Measurements from ENCODE around the gene MEGF9. TPM values are rescaled to one million over a fixed set of nuclear protein-coding genes. Genes with fewer than 3 reads are reported as not detected.

MEGF9 gene
- total and polyA plus RNA-seq, 2 donors (not counting 3 experiments of a cell fraction or from before 2014, with no cell fraction given): 4.0 to 13.0 TPM

GRCh38 chr9:120621941-120622340 is 92.3 kb downstream of the MEGF9 start:
- H3K4me1 ChIP-seq (ENCODE audit: control insufficient read depth, extremely low read depth, insufficient read depth, low read length): no peaks in the 10 kb centered on the region
- FAIRE-seq: no peak
- H4K20me1 ChIP-seq (replicated peaks; ENCODE audit: control insufficient read depth, extremely low read depth, insufficient read depth, low read length): no peaks in the 10 kb centered on the region
- no peaks in the 10 kb centered on the region for H3K36me3 ChIP-seq (ENCODE audit: control insufficient read depth in 2 of 2, extremely low read depth in 1 of 2, insufficient read depth in 2 of 2, low read length in 2 of 2)
- ChIA-PET CTCF (interaction anchor here (1.1 to 2.2 kb wide), 4 partner anchors 20 to 134 kb away, joined by 3 to 5 read pairs (median 4); no protein-coding TSS in a partner anchor), POLR2A (no interaction called here)
- no peak overlapping the region for H3K4me2 ChIP-seq (ENCODE audit: insufficient read depth, low read length)
- no TSS peak for BruUV-seq (replicated peaks)
- no peaks in the 10 kb centered on the region for H3K79me2 ChIP-seq (ENCODE audit: control insufficient read depth, insufficient read depth, low read length)
- H3K4me3 ChIP-seq (replicated peaks in 1 of 3; ENCODE audit: insufficient read depth in 1 of 3, low read depth in 1 of 3, low read length in 3 of 3): no peak overlapping the region
- H3K27me3 ChIP-seq (ENCODE audit: control insufficient read depth in 2 of 2, insufficient read depth in 2 of 2, low read length in 2 of 2): no peaks in the 10 kb centered on the region
- H3K9me3 ChIP-seq (replicated peaks; ENCODE audit: control insufficient read depth, insufficient read depth, low read length): no peaks in the 10 kb centered on the region
- TF ChIP-seq EZH2 (IDR thresholded peaks at IDR 0.05; ENCODE audit: borderline replicate concordance, low read depth, low read length, severe bottlenecking) (no peak), POLR2A (IDR thresholded peaks at IDR 0.05; ENCODE audit: low read depth, low read length) (no peak), JUN (IDR thresholded peaks at IDR 0.05; ENCODE audit: borderline replicate concordance, insufficient read depth, insufficient read length, low read depth) (no peak), MAX (IDR thresholded peaks at IDR 0.05; ENCODE audit: insufficient read depth, insufficient read length) (no peak), MYC (IDR thresholded peaks at IDR 0.05; ENCODE audit: low read depth, low read length) (no peak)
- no peaks in the 10 kb centered on the region for H3K9me1 ChIP-seq (replicated peaks; ENCODE audit: control insufficient read depth, extremely low read depth, insufficient read depth, low read length)
- no peak overlapping the region for H3K27ac ChIP-seq (ENCODE audit: insufficient read depth, low read depth, low read length)
- no peak overlapping the region for H2AFZ ChIP-seq (ENCODE audit: low read depth, low read length)
- DNase-seq (ENCODE audit: low read depth, low spot score): no peak
- H3K9ac ChIP-seq (replicated peaks; ENCODE audit: extremely low read depth, insufficient read depth, low read length): no peak overlapping the region
- dilution Hi-C loops (cut with MboI; ENCODE audit: extremely low pct_ligation_motif_present, low sequenced_read_pairs) (no loop called here), intact Hi-C loops (cut with micrococcal nuclease) (loop anchor here (5.0 kb wide), 3 partner anchors 120 to 435 kb away; partner anchors contain the start of gene PSMD5)

- no peaks in the 10 kb centered on the region for H3K9me1 ChIP-seq (replicated peaks; ENCODE audit: control insufficient read depth, extremely low read depth, insufficient read depth, low read length)
- no peaks in the 10 kb centered on the region for H3K9me3 ChIP-seq (replicated peaks; ENCODE audit: control insufficient read depth, insufficient read depth, low read length)
- DNase-seq (ENCODE audit: low read depth, low spot score) (peak; percentile 81), FAIRE-seq (peak; percentile 67)
- CTCF ChIA-PET: interaction anchor here (0.6 to 1.4 kb wide), 45 partner anchors 8 to 501 kb away, joined by 3 to 36 read pairs (median 5); partner anchors contain the start of gene FBXW2
- BruUV-seq (replicated peaks): no TSS peak
- no peak overlapping the region for H3K4me2 ChIP-seq (ENCODE audit: insufficient read depth, low read length)
- no peak for TF ChIP-seq FOS (IDR thresholded peaks at IDR 0.05; ENCODE audit: borderline replicate concordance, insufficient read depth, low read length)
- no peak for TF ChIP-seq GATA2 (IDR thresholded peaks at IDR 0.05; ENCODE audit: insufficient read depth, insufficient read length, low read depth, low read length)
- TF ChIP-seq MYC (IDR thresholded peaks at IDR 0.05; ENCODE audit: low read depth, low read length): no peak
- TF ChIP-seq JUN (IDR thresholded peaks at IDR 0.05; ENCODE audit: borderline replicate concordance, insufficient read depth, insufficient read length, low read depth): no peak
- TF ChIP-seq POLR2A (IDR thresholded peaks at IDR 0.05; ENCODE audit: low read depth, low read length): no peak
- TF ChIP-seq CTCF (IDR thresholded peaks at IDR 0.05; ENCODE audit: extremely low read depth in 1 of 2, insufficient read depth in 1 of 2, low read depth in 1 of 2, low read length in 2 of 2): peak; percentile 67 to 68
- H3K36me3 ChIP-seq (ENCODE audit: control insufficient read depth in 2 of 2, extremely low read depth in 1 of 2, insufficient read depth in 2 of 2, low read length in 2 of 2): no peaks in the 10 kb centered on the region
- no peaks in the 10 kb centered on the region for H3K4me1 ChIP-seq (ENCODE audit: control insufficient read depth, extremely low read depth, insufficient read depth, low read length)
- dilution Hi-C loops (cut with MboI; ENCODE audit: extremely low pct_ligation_motif_present, low sequenced_read_pairs): no loop called here
- no peaks in the 10 kb centered on the region for H3K79me2 ChIP-seq (ENCODE audit: control insufficient read depth, insufficient read depth, low read length)
- intact Hi-C loops (cut with micrococcal nuclease): loop anchor here (1.0 to 5.0 kb wide), 6 partner anchors 92 to 453 kb away; partner anchors contain the start of genes MEGF9 and PSMD5
- no peak overlapping the region for H3K9ac ChIP-seq (replicated peaks; ENCODE audit: extremely low read depth, insufficient read depth, low read length)
- H3K27ac ChIP-seq (ENCODE audit: insufficient read depth, low read depth, low read length): no peak overlapping the region
- no peak overlapping the region for H2AFZ ChIP-seq (ENCODE audit: low read depth, low read length)
- POLR2A ChIA-PET: interaction anchor here (1.0 kb wide), 1 partner anchor 95 kb away, joined by 3 read pairs; the partner anchor contains the start of gene MEGF9
- no peaks in the 10 kb centered on the region for H4K20me1 ChIP-seq (replicated peaks; ENCODE audit: control insufficient read depth, extremely low read depth, insufficient read depth, low read length)
- H3K4me3 ChIP-seq (replicated peaks in 1 of 3; ENCODE audit: insufficient read depth in 1 of 3, low read depth in 1 of 3, low read length in 3 of 3): no peak overlapping the region
- H3K27me3 ChIP-seq (ENCODE audit: control insufficient read depth in 2 of 2, insufficient read depth in 2 of 2, low read length in 2 of 2): no peaks in the 10 kb centered on the region
These were observed 94.3 kb downstream of the MEGF9 start for GRCh38 chr9:120619751-120620655.
